Neural cell (in vitro differentiated cells): ENCODE measurements around the gene SERPINB2.

Experiments used
- EZH2 ChIP-seq: fragments of 200-600, 300-800 bp; shearing (Covaris generic), sonication (generic); IDR thresholded peaks from 2 replicates; pipeline ENCODE4 v1.6.1; 2014; ENCODE audit warnings: antibody characterized with exemption, low read length, borderline replicate concordance, mild to moderate bottlenecking; ENCODE audit not compliant: insufficient read depth, poor library complexity, severe bottlenecking
- POLR2AphosphoS5 ChIP-seq: IDR thresholded peaks from 2 replicates; pipeline ENCODE4 v1.6.1; 2012
- RAD21 ChIP-seq: fragments of 450-650 bp; conservative IDR thresholded peaks from 2 replicates; pipeline ENCODE4 v1.6.1; 2014; ENCODE audit warnings: antibody characterized with exemption, mild to moderate bottlenecking, moderate library complexity
- TAF1 ChIP-seq: IDR thresholded peaks from 2 replicates; pipeline ENCODE4 v1.6.1; 2012; ENCODE audit warnings: low read depth
- TF ChIP-seq, protein P1 (sequence below): fragments of 450-650 bp; IDR thresholded peaks from 2 replicates; pipeline ENCODE4 v1.5.1; 2014; ENCODE audit warnings: antibody characterized with exemption, mild to moderate bottlenecking, moderate library complexity; ENCODE audit not compliant: poor library complexity, severe bottlenecking
- TF ChIP-seq, protein P2 (sequence below): IDR thresholded peaks from 2 replicates; pipeline ENCODE4 v1.6.1; 2012; ENCODE audit warnings: borderline replicate concordance

DNA sequence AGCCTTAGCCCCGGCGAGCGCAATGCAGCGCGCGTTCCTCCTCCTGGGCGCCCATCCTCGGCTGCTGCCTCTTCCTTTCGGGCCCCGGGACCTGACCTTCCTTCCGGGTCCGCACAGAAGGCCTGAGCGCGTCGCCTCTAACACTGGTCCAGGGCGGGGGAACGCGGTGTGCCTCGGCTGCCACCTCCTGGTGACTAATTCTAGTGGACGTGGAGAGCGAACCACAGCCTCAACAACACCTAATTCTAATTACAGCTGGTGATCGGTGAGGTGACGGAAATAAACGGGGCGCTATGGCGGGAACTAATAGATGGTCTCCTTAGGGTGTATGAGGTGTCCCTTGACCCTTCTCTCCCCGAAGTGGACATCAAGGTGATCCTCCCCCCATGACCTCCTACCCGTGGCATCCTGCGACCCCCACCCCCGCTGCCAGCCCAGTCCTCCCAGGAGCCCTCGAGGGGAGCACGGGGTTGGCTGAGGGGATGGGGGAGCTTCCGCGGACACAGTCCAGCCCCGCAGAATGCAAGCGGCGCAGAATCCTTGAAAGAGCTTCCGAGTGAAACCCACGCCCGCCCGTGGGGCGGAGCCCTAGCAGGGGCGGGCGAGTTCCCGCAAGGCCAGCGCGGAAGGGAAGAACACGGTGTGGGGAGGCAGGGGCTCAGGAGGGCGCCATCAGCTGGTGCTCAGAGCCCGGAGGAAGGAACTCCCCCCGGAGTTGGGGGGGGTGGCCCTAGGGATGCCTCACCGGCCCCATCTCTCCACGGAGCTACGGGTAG, 48.8 kb downstream of the SERPINB2 start:
- TF ChIP-seq, protein P1, sequence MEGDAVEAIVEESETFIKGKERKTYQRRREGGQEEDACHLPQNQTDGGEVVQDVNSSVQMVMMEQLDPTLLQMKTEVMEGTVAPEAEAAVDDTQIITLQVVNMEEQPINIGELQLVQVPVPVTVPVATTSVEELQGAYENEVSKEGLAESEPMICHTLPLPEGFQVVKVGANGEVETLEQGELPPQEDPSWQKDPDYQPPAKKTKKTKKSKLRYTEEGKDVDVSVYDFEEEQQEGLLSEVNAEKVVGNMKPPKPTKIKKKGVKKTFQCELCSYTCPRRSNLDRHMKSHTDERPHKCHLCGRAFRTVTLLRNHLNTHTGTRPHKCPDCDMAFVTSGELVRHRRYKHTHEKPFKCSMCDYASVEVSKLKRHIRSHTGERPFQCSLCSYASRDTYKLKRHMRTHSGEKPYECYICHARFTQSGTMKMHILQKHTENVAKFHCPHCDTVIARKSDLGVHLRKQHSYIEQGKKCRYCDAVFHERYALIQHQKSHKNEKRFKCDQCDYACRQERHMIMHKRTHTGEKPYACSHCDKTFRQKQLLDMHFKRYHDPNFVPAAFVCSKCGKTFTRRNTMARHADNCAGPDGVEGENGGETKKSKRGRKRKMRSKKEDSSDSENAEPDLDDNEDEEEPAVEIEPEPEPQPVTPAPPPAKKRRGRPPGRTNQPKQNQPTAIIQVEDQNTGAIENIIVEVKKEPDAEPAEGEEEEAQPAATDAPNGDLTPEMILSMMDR = peak; percentile 72
- no peak for TF ChIP-seq EZH2
- no peak for TF ChIP-seq TAF1
- TF ChIP-seq POLR2AphosphoS5 = no peak
- TF ChIP-seq, protein P2, sequence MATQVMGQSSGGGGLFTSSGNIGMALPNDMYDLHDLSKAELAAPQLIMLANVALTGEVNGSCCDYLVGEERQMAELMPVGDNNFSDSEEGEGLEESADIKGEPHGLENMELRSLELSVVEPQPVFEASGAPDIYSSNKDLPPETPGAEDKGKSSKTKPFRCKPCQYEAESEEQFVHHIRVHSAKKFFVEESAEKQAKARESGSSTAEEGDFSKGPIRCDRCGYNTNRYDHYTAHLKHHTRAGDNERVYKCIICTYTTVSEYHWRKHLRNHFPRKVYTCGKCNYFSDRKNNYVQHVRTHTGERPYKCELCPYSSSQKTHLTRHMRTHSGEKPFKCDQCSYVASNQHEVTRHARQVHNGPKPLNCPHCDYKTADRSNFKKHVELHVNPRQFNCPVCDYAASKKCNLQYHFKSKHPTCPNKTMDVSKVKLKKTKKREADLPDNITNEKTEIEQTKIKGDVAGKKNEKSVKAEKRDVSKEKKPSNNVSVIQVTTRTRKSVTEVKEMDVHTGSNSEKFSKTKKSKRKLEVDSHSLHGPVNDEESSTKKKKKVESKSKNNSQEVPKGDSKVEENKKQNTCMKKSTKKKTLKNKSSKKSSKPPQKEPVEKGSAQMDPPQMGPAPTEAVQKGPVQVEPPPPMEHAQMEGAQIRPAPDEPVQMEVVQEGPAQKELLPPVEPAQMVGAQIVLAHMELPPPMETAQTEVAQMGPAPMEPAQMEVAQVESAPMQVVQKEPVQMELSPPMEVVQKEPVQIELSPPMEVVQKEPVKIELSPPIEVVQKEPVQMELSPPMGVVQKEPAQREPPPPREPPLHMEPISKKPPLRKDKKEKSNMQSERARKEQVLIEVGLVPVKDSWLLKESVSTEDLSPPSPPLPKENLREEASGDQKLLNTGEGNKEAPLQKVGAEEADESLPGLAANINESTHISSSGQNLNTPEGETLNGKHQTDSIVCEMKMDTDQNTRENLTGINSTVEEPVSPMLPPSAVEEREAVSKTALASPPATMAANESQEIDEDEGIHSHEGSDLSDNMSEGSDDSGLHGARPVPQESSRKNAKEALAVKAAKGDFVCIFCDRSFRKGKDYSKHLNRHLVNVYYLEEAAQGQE = no peak
- TF ChIP-seq RAD21 = peak; percentile 69
